ENCODE results near the gene PPP1CA.

The PPP1CA gene

DNA sequence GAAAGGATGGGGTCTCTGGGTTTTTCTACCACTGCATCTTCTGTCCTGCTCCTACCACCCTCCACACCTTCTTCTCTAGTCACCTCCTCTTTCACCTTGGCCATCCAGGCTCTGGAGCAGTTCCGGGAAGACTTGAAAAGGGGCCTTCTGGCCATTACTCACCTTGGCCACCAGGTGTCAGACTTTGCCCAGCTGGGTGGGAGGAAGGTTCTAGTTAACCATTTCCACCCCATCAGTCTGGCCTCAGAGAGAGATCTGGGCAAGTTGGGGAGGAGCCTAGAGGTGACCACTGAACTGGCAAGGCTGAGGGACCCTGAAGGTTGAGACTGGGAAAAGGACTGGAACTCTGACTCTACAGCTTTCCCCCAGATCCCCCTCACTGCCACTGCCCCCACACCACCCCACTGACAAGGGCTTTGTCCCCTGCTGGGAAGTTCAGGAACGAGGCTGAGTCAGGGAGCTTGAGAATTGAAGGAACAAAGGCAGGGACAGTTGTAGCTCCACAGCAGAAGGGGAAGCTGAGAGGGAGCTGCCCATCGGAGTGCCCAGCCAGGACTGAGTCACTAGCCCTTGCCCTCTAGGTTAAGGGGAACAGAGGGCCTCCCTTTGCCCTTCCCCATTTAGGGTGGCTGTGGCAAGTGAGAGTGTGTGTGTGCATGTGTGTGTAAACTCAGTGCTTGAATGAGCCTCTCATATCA, 44.6 kb downstream of the PPP1CA start:
- TF ChIP-seq, protein P1, sequence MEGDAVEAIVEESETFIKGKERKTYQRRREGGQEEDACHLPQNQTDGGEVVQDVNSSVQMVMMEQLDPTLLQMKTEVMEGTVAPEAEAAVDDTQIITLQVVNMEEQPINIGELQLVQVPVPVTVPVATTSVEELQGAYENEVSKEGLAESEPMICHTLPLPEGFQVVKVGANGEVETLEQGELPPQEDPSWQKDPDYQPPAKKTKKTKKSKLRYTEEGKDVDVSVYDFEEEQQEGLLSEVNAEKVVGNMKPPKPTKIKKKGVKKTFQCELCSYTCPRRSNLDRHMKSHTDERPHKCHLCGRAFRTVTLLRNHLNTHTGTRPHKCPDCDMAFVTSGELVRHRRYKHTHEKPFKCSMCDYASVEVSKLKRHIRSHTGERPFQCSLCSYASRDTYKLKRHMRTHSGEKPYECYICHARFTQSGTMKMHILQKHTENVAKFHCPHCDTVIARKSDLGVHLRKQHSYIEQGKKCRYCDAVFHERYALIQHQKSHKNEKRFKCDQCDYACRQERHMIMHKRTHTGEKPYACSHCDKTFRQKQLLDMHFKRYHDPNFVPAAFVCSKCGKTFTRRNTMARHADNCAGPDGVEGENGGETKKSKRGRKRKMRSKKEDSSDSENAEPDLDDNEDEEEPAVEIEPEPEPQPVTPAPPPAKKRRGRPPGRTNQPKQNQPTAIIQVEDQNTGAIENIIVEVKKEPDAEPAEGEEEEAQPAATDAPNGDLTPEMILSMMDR (IDR thresholded peaks at IDR 0.05; ENCODE audit: low read depth, low read length), result peak; percentile 93
- no peak for DNase-seq (ENCODE audit: extremely low read depth, low read depth)

DNA sequence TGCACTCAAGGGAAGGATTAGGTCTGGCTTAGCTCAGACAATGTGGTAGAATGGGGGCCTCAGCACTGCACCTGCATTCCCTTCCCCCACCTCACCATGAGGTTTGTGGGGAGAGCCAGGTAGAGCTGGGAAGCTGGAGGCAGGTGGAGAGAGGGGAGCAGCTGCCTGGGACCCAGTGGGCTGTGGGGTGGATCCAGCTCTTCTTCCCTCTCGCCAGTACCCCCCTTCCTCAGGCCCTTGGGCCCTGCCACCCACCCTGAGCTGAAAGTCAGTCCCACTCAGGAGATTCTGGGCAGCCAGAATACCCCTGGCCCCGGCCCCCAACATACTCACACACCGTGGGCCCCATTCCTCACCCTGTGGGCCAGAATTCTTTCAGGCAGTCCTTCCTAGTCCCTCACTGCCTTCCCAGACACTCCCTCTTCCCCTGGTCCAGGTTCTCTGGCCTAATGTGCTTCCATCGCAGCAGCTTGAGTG, 45.2 kb downstream of the PPP1CA start:
- no peak for DNase-seq (ENCODE audit: extremely low read depth, low read depth)
- TF ChIP-seq, protein P1 (IDR thresholded peaks at IDR 0.05; ENCODE audit: low read depth, low read length), result no peak

DNA sequence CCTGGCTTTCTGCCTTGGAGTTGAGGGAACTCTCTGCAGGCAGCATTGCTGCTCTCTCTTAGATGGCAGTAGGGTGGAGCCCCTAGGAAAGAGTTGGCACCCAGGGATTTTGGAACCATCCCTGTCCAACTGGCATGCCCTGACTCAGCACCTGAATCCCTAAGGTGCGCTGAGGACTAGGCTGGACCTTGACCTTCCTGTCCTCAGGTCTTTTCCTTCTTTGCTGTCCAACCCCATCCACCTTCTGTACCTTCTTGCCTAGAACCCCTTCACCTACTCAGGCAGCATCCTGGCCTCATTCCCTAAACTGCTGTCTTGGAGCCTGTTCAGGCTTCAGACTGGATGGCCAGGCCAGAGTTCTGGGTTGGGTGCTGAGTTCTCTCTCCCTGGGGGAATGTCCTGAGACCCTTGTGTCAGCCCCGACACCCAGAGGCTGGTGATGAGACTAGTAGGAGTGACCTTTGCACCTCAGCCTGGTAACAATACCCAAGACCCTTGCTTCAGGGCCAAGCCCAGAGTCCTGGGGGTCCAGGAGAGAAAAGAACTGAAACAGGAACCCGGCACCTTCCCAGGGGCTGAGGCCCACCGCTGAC, 45.8 kb downstream of the PPP1CA start:
- TF ChIP-seq, protein P1 (IDR thresholded peaks at IDR 0.05; ENCODE audit: low read depth, low read length), result no peak
- no peak for DNase-seq (ENCODE audit: extremely low read depth, low read depth)

DNA sequence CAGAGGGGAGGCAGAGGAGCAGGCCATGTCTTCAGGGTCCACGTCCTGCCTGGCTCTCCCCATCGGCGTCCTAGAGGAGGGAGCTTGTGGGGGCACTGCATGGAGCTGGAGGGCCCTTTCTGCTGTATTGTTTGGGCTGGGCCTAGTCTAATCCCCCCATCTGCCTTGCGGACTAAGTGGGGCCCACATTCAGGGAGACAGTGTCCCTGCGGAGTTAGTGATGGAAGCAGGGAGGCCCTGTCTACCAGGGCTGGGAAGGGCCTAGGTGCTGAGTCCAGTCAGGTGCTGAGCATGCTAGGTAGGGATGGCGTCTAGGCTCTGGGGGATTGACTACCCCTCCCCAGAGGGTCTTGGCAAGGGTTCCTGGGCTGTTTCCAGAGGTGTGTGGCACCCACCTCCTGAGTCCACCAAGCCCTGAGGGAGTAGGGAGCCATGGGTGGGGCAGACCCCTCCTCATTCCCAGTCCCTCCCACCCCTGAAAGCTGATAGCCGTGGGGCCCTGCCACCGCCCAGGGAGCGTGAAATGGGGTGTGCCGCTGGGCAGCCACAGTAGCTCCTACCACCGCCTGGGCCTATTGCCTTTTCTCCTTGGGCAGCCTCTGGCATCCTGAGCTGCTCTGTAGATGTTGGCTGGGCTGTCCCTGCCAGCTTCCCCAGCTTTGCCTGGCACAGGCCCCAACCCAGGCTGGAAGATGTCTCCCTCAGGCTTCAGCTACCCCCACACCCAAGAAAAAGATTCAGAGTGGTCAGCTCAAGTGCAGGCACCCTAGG, 46.5 kb downstream of the PPP1CA start:
- DNase-seq (ENCODE audit: extremely low read depth, low read depth), result no peak
- TF ChIP-seq, protein P1 (IDR thresholded peaks at IDR 0.05; ENCODE audit: low read depth, low read length), result no peak

DNA sequence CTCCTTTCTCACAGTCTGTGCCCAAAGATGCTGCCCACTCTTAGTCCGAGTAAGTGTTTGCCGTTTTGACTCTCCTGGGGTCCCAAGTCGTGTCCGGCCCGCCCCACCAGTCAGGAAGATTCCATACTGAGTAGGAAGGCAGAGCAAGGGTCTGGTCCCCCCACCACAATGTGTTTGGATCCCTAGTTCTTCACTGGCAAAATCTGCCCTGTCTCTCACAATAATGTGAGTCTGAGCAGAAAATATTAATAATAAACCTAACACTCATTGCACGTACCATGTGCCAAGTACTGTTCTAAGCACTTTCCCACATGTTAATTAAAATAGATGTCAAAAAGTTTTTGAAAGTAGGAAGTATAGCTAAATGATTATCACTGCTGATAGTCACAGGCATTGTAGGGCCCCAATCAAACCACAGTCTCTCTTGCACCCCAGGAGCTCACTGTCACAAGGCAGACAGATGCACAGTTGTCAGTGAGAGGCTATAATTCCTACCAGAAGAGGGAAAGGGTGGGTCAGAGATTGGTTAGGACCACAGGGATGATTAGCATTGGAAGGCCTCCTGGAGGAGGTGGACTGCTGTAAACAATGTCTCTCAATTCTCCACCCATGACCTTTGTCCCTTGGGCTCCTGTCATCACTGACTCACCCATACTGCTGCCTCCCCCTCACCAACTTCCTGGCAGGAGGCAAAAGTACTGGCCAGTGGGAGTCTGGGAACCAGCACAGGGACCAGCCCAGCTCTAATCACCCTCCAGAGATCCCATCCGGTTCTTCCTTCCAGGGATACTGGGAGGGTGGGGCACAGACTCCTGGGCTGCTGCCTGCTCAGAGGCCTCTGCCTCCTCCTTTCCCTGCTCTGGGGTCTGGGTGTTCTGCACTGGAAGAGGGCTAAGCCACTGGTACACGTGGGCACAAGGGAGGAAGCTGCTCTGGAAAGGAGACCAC, 47.3 kb downstream of the PPP1CA start:
- DNase-seq (ENCODE audit: extremely low read depth, low read depth), result peak; percentile 79

DNA sequence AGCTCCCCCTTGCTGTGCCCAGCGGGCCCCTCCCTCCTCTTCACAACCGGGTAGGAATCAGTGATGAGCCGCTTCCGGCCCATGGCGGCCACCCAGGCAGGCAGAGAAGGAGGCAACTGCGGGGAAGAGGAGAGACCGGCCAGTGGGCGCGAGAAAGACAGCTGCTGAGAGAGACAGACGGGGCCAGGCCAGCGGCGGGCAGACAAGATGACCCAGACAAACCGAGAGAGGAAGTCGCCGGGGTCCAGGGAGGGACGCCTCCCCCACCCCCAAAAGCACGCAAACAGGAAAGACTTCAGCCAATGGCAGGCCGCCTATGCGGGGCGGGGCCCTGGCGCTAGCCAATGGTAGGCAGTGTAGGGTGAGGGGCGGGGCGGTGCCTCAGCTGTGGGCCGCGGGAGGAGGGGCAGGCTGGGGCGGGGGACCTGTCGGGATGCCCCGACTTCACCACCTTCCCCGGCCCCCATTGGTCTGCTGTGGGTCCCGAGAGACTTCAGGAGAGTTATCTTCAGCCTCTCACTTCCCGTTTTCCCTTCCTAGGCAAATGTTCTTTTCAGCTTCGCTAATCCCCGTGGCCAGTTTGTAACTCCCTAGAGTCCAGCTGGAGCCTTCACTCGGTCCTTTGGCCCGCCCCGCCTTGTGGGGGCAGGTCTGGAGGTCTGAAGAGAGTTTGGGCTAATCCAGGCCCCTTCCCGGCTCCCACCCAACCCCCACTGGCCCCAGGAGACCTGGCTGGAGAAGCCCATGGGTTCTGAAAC, 48.2 kb downstream of the PPP1CA start, which contains the start of gene POLD4:
TSS of gene POLD4 (minus strand) at position 230 of the 758 bp plus-strand sequence. CDS start at position 83, 147 bp downstream.
- TF ChIP-seq, protein P1 (IDR thresholded peaks at IDR 0.05; ENCODE audit: low read depth, low read length), result no peak
- peak; percentile 88 for DNase-seq (ENCODE audit: extremely low read depth, low read depth)

More for the DNA sequence above, 47.3 kb downstream of the PPP1CA start:
- TF ChIP-seq, protein P1 (IDR thresholded peaks at IDR 0.05; ENCODE audit: low read depth, low read length), result peak; percentile 28
